ENCODE measurements around the gene HUNK.

GRCh38 chr21:31924548-31924947 lies 51.7 kb downstream of the HUNK start:
- no peak for TF ChIP-seq EZH2 (optimal IDR thresholded peaks at IDR 0.05; ENCODE audit: low read depth, low read length)
- TF ChIP-seq EZH2phosphoT487 (IDR thresholded peaks at IDR 0.05; ENCODE audit: low read length): no peak
- no peak for TF ChIP-seq CTCF (IDR thresholded peaks at IDR 0.05; ENCODE audit: low read length)

Measured in MM.1S (cell line).